B cell (primary cell): ENCODE results near the gene GALNT10.

Experiments
- EZH2 ChIP-seq: IDR thresholded peaks from 2 replicates; pipeline ENCODE4 v1.6.1; 2012; ENCODE audit warnings: borderline replicate concordance, low read depth, mild to moderate bottlenecking, moderate library complexity, low read length; ENCODE audit not compliant: insufficient read depth, poor library complexity, severe bottlenecking
- TF ChIP-seq, protein P1 (sequence below): fragments of 200-600 bp; IDR thresholded peaks from one replicate; pipeline ENCODE4 v1.8.0; 2022; ENCODE audit warnings: antibody characterized with exemption, mild to moderate bottlenecking

DNA sequence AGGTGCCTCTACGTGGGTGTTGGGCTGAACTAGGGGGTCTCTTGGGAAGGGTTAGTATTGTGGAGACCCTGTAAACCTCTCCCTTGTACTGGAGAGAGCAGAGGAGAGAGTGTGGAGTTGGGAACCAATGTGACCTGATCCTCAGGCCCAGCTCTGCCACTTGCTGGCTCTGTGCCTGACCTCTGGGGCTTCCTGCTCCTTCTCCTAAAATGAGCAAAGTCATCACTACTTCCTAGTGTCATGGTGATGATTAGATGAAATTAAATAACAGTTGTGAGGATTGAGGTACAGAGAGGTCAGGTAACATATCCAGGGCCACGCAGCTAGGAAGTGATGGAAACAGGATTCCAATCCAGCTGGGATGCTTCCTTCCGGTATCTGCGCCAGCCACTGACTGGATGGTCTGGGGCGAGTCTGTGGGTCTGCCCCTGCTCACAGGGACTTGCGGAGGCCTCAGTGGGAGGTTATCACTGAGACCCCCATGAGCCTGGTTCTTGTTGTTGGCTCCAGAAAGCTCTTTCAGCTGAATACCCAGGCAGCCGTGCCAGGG, 9.2 kb downstream of the GALNT10 start:
- TF ChIP-seq, protein P1, sequence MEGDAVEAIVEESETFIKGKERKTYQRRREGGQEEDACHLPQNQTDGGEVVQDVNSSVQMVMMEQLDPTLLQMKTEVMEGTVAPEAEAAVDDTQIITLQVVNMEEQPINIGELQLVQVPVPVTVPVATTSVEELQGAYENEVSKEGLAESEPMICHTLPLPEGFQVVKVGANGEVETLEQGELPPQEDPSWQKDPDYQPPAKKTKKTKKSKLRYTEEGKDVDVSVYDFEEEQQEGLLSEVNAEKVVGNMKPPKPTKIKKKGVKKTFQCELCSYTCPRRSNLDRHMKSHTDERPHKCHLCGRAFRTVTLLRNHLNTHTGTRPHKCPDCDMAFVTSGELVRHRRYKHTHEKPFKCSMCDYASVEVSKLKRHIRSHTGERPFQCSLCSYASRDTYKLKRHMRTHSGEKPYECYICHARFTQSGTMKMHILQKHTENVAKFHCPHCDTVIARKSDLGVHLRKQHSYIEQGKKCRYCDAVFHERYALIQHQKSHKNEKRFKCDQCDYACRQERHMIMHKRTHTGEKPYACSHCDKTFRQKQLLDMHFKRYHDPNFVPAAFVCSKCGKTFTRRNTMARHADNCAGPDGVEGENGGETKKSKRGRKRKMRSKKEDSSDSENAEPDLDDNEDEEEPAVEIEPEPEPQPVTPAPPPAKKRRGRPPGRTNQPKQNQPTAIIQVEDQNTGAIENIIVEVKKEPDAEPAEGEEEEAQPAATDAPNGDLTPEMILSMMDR, result no peak
- TF ChIP-seq EZH2, result no peak
